ENCODE results near the gene E2F1.
"Not testable (repeated sequence)": the region's sequence is repeated elsewhere in the genome, so short reads cannot be mapped to it uniquely, and the experiment has no call there.

The E2F1 gene

DNA sequence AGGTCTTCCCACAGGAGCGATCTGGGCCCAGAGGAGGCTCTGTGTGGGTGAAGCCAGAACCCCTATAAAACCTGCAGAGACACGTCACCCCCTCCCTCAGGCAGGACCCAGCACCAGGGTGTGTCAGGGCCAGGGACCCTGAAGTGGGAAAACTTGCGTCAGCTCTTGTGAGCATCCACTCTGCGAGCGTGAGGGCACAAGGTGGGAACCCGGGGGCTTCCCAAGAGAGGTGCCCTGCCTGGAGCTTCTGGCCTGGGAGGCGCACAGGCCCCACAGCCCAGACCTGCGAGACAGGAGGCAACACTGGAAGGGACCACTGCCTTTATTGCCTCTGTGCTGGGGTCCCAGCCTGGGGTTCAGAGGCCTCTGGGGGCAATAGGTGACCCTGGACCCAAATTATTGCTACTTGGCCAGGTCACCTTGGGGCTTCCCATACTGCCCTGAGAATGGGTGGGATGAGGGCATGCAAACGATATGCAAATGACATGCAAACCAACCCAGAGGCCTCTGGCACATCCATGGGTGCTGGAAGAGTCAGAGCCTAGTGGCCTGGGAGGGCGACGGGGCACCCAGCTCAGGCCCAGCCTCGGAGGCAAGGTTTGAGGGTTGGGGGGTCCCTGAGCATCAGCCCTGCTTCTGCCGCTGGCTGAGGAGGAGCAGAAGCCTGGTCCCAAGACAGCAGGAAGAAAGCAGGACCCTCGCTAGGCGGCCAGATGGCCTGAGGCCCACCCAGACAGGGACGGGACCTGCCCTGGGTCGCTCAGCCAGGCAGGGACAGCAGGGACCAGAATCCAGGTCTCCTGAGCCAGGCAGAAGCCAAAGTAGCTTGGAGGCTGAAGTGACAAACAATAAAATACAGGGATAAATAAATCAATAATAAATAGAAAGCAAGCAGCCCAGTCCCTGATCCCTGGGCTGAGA, 29.1 kb downstream of the E2F1 start:
- DNase-seq, result no peak

DNA sequence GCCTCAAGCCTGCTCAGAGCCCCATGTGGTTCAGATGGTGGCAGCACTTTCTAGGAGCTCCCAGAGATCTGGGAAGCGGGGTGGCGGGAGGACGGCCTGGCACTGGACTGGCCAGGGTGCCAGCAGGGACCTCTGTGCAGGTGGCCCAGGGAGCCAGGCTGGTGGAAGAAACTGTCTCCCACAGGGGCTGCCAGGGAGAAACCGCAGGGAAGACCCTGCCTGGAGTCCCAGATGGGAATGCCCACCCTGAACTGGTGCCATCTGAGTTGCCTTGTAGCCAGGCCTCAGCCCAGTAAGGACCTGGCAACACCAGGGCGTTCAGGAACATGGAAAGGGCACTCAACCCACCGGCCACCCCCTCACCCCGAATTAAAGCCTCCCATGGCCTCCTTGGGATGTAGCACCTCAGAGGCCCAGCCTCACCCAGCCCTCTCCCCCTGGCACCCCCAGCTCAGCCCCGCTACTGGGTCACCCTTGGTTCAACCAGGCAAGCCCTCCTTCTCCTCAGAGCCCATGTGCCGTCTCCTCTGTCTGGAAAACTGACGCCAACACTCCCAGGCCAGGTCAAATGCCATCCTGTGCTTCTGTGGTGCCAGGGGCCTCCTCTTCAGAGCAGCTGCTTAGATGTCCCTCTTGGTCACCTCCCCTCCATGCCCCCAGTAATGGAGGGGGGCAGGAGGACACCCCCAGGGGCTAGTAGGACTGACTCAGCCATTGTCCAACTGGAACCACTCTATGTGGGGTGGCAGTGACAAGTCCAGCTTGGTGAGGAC, 30.0 kb downstream of the E2F1 start:
- no peak for DNase-seq

DNA sequence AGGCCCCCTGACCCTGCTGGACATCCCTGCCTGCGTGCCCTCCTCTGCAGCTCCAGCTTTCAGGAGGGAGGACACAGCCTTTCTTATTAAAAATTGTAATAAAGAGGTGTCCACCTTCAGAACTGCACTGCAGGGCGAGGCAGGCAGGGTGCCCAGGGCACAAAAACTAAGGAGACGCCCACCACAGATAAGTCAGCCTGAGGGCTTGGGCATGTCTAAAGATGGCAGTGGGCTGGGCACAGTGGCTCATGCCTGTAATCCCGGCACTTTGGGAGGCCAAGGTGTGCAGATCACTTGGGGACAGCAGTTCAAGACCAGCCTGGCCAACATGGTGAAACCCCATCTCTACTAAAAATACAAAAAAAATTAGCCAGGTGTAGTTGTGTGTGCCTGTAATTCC, 31.0 kb downstream of the E2F1 start:
- DNase-seq, result no peak

DNA sequence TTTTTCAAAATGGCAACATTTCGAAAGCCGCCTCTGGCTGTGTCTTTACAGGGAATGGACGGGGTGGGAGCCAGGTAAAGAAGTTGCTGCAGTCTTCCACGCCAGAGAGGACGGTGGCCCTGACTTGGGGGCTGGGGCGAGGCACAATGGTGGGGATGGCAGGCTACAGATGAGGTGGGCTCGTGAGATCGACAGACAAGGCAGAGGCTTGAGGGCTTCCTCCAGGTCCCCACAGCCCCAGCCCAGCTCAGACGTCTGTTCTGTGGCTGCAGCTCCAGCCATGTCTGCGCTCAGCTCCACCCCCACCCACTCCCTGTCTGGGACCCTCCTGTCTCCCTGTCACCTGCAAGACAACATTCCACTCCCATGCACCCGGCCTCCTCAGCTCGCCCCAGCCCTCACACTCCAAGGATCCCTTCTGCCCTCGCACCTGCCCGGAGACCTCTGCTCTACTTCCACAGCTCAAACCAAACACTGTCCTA, 31.5 kb downstream of the E2F1 start:
- no peak for DNase-seq

DNA sequence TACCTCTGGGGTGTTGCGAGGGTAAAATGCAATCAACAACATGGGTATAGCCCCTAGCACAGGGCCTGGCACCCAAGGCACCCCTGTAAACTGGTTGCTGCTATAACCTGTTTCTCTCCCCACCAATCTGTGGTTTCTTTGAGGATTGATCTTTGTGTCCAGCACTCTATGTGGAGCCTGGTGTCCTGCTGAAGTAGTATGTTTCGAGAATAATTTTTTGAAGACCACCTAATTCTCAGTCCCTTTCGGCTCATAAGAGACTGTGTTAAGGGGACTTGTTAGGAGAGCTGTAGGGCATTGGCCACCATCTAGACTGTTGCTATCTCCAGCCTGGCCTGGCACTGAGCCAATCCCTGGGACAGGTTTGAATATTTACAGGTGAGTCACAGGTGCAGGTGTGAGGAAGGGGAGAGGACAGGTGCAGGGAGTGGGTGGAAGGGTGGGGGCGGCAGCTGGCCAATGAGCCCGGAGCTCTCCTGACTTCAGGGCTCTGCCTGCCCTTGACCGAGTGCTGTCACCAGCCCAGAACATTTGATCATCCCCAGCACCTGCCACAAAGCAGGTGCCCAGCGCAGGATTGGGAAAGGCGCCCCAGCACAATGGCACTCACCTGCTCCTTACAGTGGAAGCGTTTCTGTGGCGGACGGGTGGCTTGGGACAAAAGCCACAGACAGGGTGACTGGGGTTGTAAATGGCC, 32.1 kb downstream of the E2F1 start:
- no peak for DNase-seq

DNA sequence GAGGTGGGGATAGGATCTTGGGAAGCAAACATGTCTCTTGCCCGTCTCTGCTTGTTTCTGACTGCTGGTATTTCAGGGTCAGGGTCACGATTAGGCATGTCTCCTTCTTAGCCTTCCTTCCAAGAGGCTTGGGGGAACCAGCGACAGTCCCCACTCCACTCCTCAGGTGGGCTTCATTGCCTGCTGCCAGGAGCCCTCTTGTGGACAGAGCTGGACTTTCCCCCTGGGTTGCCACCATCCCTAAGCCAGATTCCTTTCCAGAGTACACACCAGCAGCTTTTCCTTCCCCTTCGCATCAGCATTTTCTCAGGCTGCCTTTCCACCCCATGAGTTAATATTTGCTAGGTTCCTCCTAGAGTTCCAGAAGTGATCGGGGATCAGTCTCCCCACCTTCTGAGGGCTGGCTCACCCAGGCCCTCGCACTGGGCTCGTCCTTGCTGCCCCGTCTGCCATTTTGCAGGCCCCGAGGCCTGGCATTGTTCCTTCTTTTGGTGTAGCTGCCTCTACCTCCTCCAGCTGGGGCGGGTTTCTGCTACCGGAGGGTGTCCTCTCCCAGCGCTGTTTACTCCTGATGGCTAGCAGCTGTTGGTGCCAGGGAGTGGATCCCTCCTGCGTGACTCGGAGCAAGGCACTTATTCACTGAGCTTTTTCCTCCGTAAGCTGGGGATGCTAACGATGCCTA, 32.8 kb downstream of the E2F1 start:
- peak in 1 of 2 donors; percentile 18 for DNase-seq

DNA sequence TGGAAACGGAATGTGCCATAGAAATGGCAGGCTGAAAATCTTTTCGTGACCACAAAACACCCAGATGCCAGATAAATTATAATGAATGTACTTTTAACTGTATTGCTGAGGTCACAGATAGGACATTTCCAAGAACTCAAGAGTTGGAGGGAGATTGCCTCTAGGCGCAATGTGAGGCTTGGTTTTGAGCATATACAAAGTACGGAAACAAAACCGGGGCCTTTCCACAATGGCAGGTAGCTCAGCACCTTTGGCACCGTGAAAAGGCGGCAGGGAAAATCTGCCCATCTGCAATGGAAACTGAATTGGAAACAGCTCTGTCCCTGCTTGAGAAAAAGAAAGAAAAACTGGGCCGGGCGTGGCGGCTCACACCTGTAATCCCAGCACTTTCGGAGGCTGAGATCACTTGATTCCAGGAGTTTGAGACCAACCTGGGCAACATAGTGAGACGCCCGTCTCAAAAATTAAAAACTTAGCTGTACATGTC, 34.6 kb downstream of the E2F1 start:
- no peak for DNase-seq

DNA sequence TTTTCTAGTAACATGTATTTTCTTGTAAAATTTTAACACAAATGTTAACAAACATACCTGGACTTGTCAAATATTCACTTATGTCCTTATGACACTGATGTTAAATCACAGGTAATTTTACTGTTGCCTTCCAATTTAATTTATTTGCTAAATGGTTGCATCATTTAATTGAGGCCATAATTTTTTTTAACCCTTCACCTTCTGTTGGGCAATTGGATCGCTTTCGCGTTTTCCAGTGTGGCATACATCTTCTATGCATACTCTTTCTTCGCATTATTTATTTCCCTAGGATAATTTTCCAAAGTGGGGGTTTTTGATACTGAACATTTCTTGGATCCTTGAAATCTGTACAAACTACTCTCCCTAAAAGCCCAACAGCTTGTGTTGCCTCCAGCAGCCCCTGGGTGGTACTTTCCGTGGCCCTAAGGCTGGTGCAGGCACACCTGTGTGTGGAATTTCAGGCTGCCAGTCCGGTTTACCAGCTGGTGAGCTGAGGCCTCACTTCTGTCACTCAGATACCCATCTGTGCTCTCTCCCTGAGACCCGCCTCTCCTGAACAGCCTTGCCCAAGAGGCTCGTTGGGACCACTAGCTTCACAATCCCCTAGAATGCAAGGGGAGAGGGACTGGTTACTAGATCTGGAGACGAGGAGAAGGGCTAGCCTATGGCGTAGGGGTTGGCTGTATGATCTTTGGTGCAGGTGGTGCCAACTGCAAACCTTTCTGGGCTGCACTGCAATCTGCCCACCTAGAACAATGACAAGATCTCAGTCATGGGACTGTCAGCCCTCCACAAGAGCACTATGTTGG, 35.2 kb downstream of the E2F1 start:
- no peak for DNase-seq

DNA sequence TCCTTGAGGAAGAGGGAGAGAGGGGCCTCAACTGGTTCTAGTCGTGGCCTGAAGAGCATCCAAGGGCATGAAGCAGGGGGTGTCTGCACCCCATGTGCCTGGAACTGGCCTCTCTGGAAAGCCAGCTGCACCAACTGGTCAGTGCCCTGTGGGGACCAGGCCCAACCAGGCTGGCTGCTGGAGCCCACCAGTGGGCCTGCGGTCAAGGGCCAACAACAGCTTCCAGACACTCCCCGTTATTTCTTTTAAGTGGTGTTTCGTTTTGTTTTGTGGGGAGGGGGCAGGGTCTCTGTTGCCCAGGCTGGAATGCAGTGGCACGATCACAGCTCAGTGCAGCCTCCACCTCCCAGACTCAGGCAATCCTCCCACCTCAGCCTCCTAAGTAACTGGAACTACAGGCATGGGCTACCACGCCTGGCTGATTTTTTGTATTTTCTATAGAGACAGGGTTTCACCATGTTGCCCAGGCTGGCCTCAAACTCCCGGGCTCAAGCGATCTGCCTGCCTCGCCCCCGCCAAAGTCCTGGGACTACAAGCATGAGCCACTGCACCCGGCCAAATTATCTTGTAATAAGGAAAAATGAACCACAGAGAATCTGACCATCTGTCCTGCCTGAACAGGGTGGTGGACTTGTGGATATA, 36.0 kb downstream of the E2F1 start:
- DNase-seq, result no peak

DNA sequence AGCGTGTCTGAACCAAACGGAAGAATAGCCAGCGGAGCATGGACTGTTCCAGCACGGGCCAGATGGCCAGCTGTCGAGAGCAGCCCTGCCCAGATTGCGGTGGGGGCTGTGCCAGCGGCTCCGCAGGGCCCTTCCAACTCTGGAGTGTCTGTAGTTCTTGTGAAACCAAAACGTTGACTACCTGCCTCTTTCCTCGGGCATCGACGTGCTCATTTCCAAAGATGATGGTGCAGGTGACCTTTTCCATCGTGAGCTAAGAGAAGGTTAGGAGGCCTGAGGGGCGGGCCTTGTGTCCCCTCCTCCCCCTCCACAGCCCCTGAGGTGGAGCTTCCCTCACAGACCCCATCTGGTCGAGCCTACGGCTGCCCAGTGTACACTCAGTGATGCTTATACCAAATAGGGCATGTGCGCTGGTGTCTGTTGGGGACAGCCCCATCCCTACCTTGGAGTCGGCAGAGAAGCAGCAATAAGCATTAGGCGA, 36.9 kb downstream of the E2F1 start:
- DNase-seq, result no peak

DNA sequence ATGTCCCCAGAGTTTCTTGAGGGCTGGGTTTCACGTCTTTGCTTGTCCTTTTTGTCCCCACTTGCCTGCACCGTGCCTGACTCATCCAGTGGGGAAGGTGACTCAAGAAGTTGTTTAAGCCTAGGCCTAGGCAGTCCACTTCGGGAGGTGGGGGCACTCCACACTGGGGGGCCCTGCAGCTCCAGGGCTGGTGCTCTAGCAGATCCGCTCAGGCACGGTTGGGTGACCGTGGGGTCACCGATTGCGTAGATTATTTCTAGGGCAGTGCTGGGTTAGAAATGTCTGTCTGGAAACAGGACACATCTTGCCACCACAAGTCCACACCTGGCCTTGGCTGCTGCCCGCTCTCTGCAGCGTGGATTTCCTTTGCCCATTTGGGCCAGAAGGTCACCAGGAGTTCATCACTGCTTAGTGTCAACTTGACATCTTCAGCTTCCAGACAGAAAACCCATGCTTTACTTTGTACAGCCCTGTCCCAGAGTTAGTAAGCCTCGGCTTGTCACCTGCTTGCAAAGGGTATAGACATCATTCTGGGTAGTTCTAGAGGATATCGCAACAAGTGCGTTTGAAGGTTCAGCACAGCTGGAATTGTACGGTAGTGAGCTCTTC, 37.7 kb downstream of the E2F1 start:
- no peak for DNase-seq

DNA sequence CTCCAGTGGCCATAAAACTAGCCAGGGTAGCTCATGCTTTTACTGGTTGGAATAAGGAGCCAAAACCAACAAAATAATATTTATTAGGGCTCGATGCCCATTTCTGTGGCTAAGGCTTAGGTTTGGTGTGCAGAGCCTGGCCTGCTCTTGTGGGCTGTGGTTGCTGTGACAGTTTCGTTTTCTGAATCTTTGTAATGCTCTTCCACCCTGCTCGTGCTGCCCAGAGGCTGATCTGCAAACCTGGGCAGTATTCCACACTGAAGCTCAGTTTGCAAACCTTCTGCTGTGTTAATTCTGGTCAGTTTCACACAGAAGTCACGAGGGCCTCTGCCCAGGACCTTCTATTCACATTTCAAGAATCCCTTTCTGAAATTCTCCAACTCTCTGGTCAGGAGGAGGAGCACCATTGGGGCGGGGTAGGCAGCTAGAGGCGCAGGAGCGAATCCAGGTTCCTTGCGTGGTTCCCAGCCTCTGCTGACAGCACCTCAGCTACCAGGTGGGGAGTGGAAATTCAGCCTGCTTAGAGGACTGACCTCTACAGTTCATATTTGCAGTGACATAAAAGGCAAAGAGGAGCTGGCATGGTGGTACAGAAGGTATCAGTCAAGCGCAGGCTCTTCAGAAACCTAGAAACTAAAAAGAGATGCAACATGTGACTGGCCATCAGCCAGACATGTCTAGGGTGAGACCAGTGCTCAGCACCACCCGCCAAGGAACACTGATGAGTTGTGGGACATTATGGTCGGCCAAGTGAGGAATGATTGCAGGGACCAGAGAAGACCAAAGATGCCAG, 38.4 kb downstream of the E2F1 start:
- DNase-seq, result no peak

DNA sequence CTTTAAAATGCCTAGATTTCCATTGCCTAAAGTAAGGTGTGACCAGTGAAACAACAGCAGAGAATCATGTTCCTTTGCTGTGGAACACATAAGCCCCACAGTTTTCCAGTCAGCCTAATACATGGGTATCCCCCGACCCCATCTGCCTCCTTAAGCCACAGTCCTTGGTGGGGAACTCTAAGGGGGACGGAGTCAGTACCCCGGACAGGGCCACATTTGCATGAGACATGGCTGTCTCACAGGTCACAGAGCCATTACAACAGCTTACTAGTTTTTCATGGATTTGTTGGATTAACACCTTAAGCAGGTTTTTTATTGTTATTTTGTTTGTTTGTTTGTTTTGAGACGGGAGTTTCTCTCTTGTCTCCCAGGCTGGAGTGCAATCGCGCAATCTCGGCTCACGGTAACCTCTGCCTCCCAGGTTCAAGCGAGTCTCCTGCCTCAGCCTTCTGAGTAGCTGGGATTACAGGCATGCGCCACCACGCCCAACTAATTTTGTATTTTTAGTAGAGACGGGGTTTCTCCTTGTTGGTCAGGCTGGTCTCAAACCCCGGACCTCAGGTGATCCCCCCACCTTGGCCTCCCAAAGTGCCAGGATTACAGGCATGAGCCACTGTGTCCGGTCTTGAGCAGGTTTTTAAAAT, 39.1 kb downstream of the E2F1 start:
- not testable (repeated sequence) for DNase-seq

DNA sequence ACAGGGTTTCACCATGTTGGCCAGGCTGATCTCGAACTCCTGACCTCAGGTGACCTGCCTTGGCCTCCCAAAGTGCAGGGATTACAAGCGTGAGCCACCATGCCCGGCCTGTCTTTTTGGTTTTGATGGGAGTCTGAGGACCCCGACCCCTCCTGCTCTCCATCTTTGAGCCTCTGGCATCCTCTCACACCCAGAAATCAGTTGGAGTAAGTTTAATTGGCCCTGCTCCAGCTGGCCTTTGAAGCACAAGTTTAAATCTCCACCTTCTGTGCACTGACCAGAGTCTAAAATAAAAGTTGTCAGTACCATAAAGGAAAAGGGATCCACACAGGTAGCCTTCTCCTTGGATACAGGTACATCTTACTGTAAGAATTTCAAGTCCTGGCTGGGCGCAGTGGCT, 40.0 kb downstream of the E2F1 start:
- no peak for DNase-seq

DNA sequence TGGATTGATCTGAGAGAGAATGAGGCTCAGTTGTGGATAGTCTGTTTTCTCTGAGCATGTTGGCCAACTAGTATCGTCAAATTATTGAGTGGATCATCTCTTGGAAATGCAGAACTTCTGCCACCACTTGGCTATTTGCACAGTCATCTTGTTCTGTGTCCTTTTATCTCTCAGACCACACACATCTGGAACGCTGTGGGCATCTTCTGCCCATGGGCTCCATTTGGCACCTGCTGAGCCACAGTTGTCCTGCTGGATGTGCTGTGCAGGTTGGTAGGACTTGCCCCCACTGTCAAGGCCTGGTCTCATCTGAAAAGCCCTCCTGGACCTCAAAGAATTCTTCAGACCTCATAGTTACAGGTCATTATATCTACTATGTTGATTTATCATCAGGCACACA, 40.8 kb downstream of the E2F1 start:
- no peak for DNase-seq

DNA sequence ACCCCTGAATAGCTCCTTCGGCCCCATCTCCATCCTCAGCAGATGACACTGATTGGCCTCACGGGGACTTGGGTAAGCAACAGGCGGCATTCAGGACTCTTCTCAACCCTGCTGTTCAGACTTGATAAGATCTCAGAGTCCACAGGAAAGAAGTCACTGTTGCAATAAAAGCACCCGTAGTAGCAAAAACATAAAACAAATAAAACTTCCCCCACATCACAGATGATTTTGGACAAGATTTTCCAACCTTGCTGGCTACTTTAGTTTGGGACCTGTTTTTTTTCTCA, 41.2 kb downstream of the E2F1 start:
- DNase-seq, result no peak

DNA sequence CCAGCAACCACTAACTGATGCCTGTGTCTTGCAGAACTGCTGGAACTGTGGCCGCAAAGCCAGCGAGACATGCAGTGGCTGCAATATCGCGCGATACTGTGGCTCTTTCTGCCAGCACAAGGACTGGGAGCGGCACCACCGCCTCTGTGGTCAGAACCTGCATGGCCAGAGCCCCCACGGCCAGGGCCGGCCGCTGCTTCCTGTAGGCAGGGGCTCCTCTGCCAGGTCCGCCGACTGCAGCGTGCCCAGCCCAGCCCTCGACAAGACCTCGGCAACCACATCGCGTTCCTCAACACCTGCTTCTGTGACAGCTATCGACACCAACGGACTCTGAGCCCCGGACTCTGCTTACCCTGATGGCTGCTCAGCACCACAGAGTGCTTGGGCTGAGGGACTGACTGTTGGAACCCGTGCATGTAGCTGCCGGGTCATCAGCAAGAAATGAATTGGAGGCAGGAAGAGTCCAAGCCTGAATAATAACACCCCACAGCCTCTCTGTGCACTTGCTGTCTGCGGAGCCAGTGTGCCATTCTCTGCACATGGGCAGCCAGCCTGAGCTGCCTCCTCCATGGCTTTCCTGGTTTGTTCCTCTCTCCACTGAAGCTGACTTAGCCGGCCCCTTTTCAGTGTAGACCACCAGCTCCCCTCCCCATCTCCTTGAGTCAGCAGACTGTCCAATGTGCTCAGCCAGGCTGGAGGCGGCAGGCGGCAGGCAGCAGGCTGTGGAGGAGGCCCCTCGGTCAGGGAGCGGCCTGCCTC, 41.7 kb downstream of the E2F1 start:
- DNase-seq, result no peak

DNA sequence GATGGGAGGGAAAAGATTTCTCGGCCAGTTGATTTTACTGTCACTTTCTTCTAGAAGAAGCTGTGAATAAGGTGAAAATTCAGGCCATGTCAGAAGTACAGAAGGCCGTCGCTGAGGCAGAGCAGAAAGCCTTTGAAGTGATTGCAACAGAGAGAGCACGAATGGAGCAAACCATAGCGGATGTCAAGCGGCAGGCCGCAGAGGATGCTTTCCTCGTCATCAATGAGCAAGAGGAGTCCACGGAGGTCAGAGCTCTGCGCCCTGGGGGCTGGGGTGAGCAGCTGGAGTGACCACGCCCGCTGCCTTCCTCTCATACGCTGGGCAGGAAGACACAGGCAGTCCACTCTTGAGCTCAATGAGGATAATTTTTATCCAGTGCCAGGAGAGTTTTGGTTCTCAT, 45.9 kb downstream of the E2F1 start:
- DNase-seq, result no peak

DNA sequence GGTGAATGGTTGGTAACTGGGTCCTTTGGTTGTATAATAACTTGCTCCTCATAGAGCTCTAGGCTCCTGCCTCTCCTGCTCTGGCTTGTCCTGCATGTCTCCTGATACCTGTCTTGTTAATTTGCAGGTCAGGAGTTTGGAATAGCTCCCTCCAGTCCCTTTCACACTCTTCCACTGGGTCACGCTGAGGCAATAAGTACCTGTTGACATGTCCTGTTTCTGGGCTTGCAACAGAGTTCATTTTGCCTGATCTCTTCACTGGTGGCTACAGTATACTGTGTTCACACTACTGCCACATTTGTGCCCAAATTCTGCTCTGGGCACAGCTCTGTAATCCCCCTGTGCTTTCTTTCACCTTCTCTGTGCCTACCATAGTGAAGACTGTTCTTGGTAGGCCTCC, 49.4 kb downstream of the E2F1 start:
- no peak for DNase-seq

Data from inflammatory macrophage treated with lipopolysaccharide for 1 hour (primary cell).